ENCODE measurements around the gene SPG21. TPM values are rescaled to one million over a fixed set of nuclear protein-coding genes. Genes with fewer than 3 reads are reported as not detected.

SPG21 gene
- total RNA-seq, 2 donors from 2014 or later, result 64.7 to 93.1 TPM

DNA sequence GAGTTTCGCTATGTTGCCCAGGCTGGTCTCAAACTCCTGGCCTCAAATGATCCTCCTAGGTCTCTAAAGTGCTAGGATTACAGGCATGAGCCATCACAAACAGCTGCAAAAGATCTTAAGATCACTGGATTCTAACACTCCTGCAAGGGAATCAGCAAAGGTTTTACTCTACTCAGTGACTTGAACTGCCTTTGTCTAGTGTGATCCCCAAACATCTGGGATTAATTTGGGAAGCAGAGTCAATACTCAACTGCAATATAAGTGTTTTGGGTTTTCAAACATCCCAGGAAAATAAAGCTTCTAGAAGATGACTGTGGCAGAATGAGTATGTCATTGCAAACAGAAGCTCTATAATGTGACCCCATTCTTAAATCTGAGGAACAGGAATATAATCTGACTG is 7.2 kb downstream of the SPG21 start:
- ATAC-seq (ENCODE audit: insufficient number of reproducible peaks, low FRiP score, low read depth) (no peak), DNase-seq (ENCODE audit: low spot score) (no peak)
- H3K4me1 ChIP-seq (ENCODE audit: control insufficient read depth in 1 of 2, low read depth in 2 of 2), result no peaks in the 10 kb centered on the region
- peaks cover 8% of the 10 kb centered on the region for H3K36me3 ChIP-seq
- H3K4me3 ChIP-seq, result no peak overlapping the region
- no peaks in the 10 kb centered on the region for H3K9me3 ChIP-seq
- TF ChIP-seq CTCF (IDR thresholded peaks at IDR 0.05), result no peak
- no peak overlapping the region for H3K27ac ChIP-seq
- no peaks in the 10 kb centered on the region for H3K27me3 ChIP-seq (replicated peaks; ENCODE audit: insufficient read depth)

DNA sequence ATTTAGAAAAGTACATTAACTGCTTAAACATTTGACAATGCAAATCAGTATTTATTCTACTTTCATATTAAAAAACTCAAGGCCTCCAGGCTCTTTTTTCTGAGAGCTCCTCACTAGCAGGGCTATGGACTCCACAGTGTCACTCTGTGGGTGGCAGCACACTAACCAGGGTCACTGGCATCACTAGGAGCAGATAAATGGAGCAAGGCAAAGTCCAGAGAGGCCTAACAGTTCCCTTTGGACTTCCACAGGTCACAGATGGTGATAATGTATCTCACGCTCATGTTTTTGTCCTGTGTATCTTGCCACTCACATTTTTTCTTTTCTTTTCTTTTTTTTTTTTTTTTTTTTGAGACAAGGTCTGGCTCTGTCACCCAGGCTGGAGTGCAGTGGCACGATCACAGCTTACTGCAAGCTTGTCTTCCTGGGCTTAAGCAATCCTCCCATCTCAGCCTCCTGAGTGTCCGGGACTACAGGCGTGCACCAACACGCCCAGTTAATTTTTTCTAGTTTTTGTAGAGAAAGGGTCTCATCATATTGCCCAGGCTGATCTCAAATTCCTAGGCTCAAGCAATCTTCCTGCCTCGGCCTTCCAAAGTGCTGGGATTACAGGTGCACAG is 7.8 kb downstream of the SPG21 start:
- no peak for TF ChIP-seq CTCF (IDR thresholded peaks at IDR 0.05)
- Histone ChIP-seq H3K9me3 (no peaks in the 10 kb centered on the region), H3K4me3 (no peak overlapping the region), H3K36me3 (peaks cover 8% of the 10 kb centered on the region), H3K27ac (no peak overlapping the region), H3K4me1 (ENCODE audit: control insufficient read depth in 1 of 2, low read depth in 2 of 2) (no peaks in the 10 kb centered on the region), H3K27me3 (replicated peaks; ENCODE audit: insufficient read depth) (no peaks in the 10 kb centered on the region)
- ATAC-seq (ENCODE audit: insufficient number of reproducible peaks, low FRiP score, low read depth), result no peak
- DNase-seq (ENCODE audit: low spot score), result no peak

DNA sequence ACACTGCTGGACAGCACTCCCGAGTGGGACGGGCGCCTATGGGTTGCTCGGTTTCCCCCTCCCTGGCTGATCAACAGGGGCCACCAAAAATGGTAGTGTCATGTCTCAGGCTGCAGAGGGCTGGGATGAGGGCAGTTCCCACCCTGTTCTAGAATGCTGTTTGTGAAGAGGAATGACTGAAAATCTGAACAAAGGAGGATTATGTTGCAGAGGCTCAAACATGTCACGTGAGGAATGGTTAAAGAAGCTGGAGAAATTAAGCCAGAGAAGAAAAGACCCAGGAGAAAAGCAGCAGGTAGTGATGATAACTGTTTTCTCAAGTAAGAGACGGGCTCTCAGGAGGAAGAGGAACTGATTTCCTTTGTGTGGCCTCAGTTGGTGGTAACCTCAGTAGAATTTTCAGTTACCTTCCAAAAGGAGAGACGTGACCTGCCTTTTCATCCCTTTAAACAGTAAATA is 10.4 kb downstream of the SPG21 start:
- Histone ChIP-seq H3K27ac (no peak overlapping the region), H3K36me3 (peaks cover 16% of the 10 kb centered on the region), H3K27me3 (replicated peaks; ENCODE audit: insufficient read depth) (no peaks in the 10 kb centered on the region), H3K4me1 (ENCODE audit: control insufficient read depth in 1 of 2, low read depth in 2 of 2) (no peaks in the 10 kb centered on the region), H3K9me3 (no peaks in the 10 kb centered on the region), H3K4me3 (no peak overlapping the region)
- no peak for DNase-seq (ENCODE audit: low spot score)
- no peak for TF ChIP-seq CTCF (IDR thresholded peaks at IDR 0.05)
- ATAC-seq (ENCODE audit: insufficient number of reproducible peaks, low FRiP score, low read depth), result no peak

DNA sequence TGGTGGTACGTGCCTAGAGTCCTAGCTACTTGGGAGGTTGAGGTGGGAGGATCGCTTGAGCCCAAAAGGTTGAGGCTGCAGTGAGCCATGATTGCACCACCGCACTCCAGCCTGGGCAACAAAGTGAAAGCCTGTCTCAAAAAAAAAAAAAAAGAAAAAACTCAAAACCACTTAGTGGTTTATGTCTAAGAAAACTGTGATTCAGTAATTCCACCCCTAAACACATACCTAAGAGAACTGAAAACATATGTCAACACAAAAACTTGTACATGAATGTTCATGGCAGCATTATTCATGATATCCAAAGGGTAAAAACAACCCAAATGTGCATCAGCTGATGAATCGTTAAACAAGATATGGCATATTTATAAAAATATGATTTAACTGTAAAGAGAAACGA is 14.3 kb downstream of the SPG21 start:
- Histone ChIP-seq H3K9me3 (no peaks in the 10 kb centered on the region), H3K4me3 (no peak overlapping the region), H3K4me1 (ENCODE audit: control insufficient read depth in 1 of 2, low read depth in 2 of 2) (no peaks in the 10 kb centered on the region), H3K27me3 (replicated peaks; ENCODE audit: insufficient read depth) (no peaks in the 10 kb centered on the region), H3K27ac (no peak overlapping the region), H3K36me3 (peaks cover 38% of the 10 kb centered on the region)
- ATAC-seq (ENCODE audit: insufficient number of reproducible peaks, low FRiP score, low read depth) (no peak), DNase-seq (ENCODE audit: low spot score) (no peak)
- no peak for TF ChIP-seq CTCF (IDR thresholded peaks at IDR 0.05)

DNA sequence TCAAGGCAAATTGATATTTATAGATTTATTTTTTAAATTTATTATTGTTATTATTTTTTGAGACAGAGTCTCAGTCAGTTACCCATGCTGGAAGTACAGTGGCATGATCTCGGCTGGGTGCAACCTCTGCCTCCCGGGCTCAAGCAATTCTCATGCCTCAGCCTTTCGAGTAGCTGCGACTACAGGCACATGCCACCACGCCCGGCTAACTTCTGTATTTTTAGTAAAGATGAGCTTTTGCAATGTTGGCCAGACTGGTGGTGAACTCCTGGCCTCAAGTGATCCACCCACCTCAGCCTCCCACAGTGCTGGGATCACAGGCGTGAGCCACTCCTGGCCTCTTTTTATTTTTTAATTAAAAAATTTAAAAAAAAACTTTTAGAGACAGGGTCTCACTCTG is 19.0 kb downstream of the SPG21 start:
- no peaks in the 10 kb centered on the region for H3K9me3 ChIP-seq
- ATAC-seq (ENCODE audit: insufficient number of reproducible peaks, low FRiP score, low read depth), result no peak
- H3K27me3 ChIP-seq (replicated peaks; ENCODE audit: insufficient read depth), result no peaks in the 10 kb centered on the region
- H3K4me3 ChIP-seq, result no peak overlapping the region
- H3K36me3 ChIP-seq, result peaks cover 38% of the 10 kb centered on the region
- DNase-seq (ENCODE audit: low spot score), result no peak
- no peak for TF ChIP-seq CTCF (IDR thresholded peaks at IDR 0.05)
- no peaks in the 10 kb centered on the region for H3K4me1 ChIP-seq (ENCODE audit: control insufficient read depth in 1 of 2, low read depth in 2 of 2)
- H3K27ac ChIP-seq, result no peak overlapping the region

All from thoracic aorta (tissue), 2 donors.